ENCODE data around the gene ZSCAN9.

GRCh38 chr6:28205879-28206278 is 19.2 kb upstream of the ZSCAN9 start:
- TF ChIP-seq SIN3A (IDR thresholded peaks at IDR 0.05; ENCODE audit: borderline replicate concordance in 2 of 2, control insufficient read depth in 1 of 2, low read depth in 2 of 2, low read length in 2 of 2), result no peak
- TF ChIP-seq NFXL1 (CRISPR knock-in tag; IDR thresholded peaks at IDR 0.05), result no peak
- TF ChIP-seq, protein P1, sequence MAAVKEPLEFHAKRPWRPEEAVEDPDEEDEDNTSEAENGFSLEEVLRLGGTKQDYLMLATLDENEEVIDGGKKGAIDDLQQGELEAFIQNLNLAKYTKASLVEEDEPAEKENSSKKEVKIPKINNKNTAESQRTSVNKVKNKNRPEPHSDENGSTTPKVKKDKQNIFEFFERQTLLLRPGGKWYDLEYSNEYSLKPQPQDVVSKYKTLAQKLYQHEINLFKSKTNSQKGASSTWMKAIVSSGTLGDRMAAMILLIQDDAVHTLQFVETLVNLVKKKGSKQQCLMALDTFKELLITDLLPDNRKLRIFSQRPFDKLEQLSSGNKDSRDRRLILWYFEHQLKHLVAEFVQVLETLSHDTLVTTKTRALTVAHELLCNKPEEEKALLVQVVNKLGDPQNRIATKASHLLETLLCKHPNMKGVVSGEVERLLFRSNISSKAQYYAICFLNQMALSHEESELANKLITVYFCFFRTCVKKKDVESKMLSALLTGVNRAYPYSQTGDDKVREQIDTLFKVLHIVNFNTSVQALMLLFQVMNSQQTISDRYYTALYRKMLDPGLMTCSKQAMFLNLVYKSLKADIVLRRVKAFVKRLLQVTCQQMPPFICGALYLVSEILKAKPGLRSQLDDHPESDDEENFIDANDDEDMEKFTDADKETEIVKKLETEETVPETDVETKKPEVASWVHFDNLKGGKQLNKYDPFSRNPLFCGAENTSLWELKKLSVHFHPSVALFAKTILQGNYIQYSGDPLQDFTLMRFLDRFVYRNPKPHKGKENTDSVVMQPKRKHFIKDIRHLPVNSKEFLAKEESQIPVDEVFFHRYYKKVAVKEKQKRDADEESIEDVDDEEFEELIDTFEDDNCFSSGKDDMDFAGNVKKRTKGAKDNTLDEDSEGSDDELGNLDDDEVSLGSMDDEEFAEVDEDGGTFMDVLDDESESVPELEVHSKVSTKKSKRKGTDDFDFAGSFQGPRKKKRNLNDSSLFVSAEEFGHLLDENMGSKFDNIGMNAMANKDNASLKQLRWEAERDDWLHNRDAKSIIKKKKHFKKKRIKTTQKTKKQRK (IDR thresholded peaks at IDR 0.05; ENCODE audit: borderline replicate concordance, low read depth, low read length), result no peak
- no peak for TF ChIP-seq HIVEP1 (CRISPR knock-in tag; IDR thresholded peaks at IDR 0.05)
- no peak for TF ChIP-seq USF1 (CRISPR knock-in tag; IDR thresholded peaks at IDR 0.05)
- TF ChIP-seq, protein P2, sequence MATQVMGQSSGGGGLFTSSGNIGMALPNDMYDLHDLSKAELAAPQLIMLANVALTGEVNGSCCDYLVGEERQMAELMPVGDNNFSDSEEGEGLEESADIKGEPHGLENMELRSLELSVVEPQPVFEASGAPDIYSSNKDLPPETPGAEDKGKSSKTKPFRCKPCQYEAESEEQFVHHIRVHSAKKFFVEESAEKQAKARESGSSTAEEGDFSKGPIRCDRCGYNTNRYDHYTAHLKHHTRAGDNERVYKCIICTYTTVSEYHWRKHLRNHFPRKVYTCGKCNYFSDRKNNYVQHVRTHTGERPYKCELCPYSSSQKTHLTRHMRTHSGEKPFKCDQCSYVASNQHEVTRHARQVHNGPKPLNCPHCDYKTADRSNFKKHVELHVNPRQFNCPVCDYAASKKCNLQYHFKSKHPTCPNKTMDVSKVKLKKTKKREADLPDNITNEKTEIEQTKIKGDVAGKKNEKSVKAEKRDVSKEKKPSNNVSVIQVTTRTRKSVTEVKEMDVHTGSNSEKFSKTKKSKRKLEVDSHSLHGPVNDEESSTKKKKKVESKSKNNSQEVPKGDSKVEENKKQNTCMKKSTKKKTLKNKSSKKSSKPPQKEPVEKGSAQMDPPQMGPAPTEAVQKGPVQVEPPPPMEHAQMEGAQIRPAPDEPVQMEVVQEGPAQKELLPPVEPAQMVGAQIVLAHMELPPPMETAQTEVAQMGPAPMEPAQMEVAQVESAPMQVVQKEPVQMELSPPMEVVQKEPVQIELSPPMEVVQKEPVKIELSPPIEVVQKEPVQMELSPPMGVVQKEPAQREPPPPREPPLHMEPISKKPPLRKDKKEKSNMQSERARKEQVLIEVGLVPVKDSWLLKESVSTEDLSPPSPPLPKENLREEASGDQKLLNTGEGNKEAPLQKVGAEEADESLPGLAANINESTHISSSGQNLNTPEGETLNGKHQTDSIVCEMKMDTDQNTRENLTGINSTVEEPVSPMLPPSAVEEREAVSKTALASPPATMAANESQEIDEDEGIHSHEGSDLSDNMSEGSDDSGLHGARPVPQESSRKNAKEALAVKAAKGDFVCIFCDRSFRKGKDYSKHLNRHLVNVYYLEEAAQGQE (IDR thresholded peaks at IDR 0.05; ENCODE audit: borderline replicate concordance), result no peak
- TF ChIP-seq, protein P2 (CRISPR knock-in tag; IDR thresholded peaks at IDR 0.05; ENCODE audit: low read depth), result no peak
- no peak for TF ChIP-seq CREB1 (IDR thresholded peaks at IDR 0.05)
- no peak for TF ChIP-seq CREB1 (CRISPR knock-in tag; IDR thresholded peaks at IDR 0.05)
- TF ChIP-seq ZNF217 (CRISPR knock-in tag; IDR thresholded peaks at IDR 0.05), result no peak
- TF ChIP-seq FOS (IDR thresholded peaks at IDR 0.05; ENCODE audit: extremely low read depth, insufficient read length), result no peak

Measured in K562 (cell line).